K562 (cell line): ENCODE measurements around the gene ZNF433. TPM values are rescaled to one million over a fixed set of nuclear protein-coding genes. Genes with fewer than 3 reads are reported as not detected.
A peak's percentile ranks its signal among the peaks of the same experiment; 100 is the strongest.

Source experiments
- CBX3 ChIP-seq, 2 experiments: IDR thresholded peaks; 1 replicate in 1 of 2; 2 replicates in 1 of 2; pipeline ENCODE4 v1.6.1; 2012; ENCODE audit warnings: inconsistent platforms in 2 of 2, low read length in 2 of 2, borderline replicate concordance in 1 of 2, control low read depth in 1 of 2
- GATAD2B ChIP-seq: fragments of 450-650 bp; IDR thresholded peaks from 2 replicates; pipeline ENCODE4 v1.6.1; 2017; ENCODE audit warnings: mild to moderate bottlenecking, borderline replicate concordance
- LARP7 ChIP-seq: fragments of 450-650 bp; IDR thresholded peaks from 2 replicates; pipeline ENCODE4 v1.6.1; 2016
- NFYB ChIP-seq: IDR thresholded peaks from 2 replicates; pipeline ENCODE4 v1.6.1; 2011; ENCODE audit warnings: mild to moderate bottlenecking, moderate library complexity; ENCODE audit not compliant: insufficient read length; ENCODE audit errors: extremely low read depth
- POLR2AphosphoS5 ChIP-seq: IDR thresholded peaks from 2 replicates; pipeline ENCODE4 v1.6.1; 2011; ENCODE audit warnings: mild to moderate bottlenecking, low read depth, low read length, moderate library complexity; ENCODE audit not compliant: control insufficient read depth, insufficient read depth
- POLR2B ChIP-seq: fragments of 450-650 bp; IDR thresholded peaks from 2 replicates; pipeline ENCODE4 v1.6.1; 2018; ENCODE audit warnings: low read depth; ENCODE audit not compliant: partially characterized antibody
- SAFB ChIP-seq: fragments of 200-400 bp; formaldehyde crosslinking; IDR thresholded peaks from 2 replicates; pipeline ENCODE4 v1.6.1; 2017; ENCODE audit warnings: low read depth, low read length, borderline replicate concordance
- SMAD1 ChIP-seq: fragments of 150-350 bp; IDR thresholded peaks from 2 replicates; pipeline ENCODE4 v1.6.1; 2014; ENCODE audit warnings: low read length, low read depth; ENCODE audit not compliant: partially characterized antibody
- SMAD2 ChIP-seq: fragments of 150-350 bp; IDR thresholded peaks from 2 replicates; pipeline ENCODE4 v1.6.1; 2014; ENCODE audit warnings: low read depth, mild to moderate bottlenecking, low read length
- TAF1 ChIP-seq: IDR thresholded peaks from 2 replicates; pipeline ENCODE4 v1.6.1; 2011; ENCODE audit warnings: mild to moderate bottlenecking, low read length, moderate library complexity; ENCODE audit not compliant: insufficient read depth, control insufficient read depth, severe bottlenecking; ENCODE audit errors: extremely low read depth
- TAF7 ChIP-seq: fragments of 450-650 bp; IDR thresholded peaks from 2 replicates; pipeline ENCODE4 v1.6.1; 2016; ENCODE audit warnings: missing genetic modification characterization, missing compliant biosample characterization
- VEZF1 ChIP-seq: fragments of 200-800 bp; sonication (Bioruptor generic); IDR thresholded peaks from 2 replicates; pipeline ENCODE4 v1.6.1; 2017; ENCODE audit warnings: missing genetic modification characterization, missing compliant biosample characterization
- ZBTB1 ChIP-seq: sonication (generic); formaldehyde crosslinking; IDR thresholded peaks from 2 replicates; pipeline ENCODE4 v1.8.1; 2023; ENCODE audit warnings: missing genetic modification reagents, low read depth, mild to moderate bottlenecking, borderline replicate concordance
- ZC3H4 ChIP-seq: sonication (generic); formaldehyde crosslinking; IDR thresholded peaks from 2 replicates; pipeline ENCODE4 v1.9.0; 2021; ENCODE audit warnings: missing genetic modification reagents, borderline replicate concordance
- ZFX ChIP-seq: sonication (generic); formaldehyde crosslinking; IDR thresholded peaks from 2 replicates; pipeline ENCODE4 v1.8.0; 2022; ENCODE audit warnings: mild to moderate bottlenecking, missing genetic modification reagents, moderate library complexity
- ZNF316 ChIP-seq: fragments of 450-650 bp; IDR thresholded peaks from 2 replicates; pipeline ENCODE4 v1.6.1; 2016
- polyA plus RNA-seq, 8 experiments: library from polyadenylated mRNA; depleted of rRNA in 4 of 8; stranded (reverse) in 5 of 8; unstranded in 3 of 8; fragments of >200 nt; fragmentation: Nextera tagmentation in 2 of 8; fragmentation: Illumina TruSeq in 1 of 8; extraction: Ambion mirVana in 2 of 8; extraction: Trizol in 1 of 8; gene quantifications; 2 replicates each; pipeline versions ENCODE4 v1.2.1 to v1.2.3, GENCODE V29; 2011 to 2014; ENCODE audit warnings: inconsistent platforms in 1 of 8, missing spikeins in 1 of 8
- total RNA-seq, 7 experiments: library from RNA; depleted of rRNA in 6 of 7; stranded (reverse); fragments of >200 nt in 6 of 7; fragmentation: Illumina TruSeq in 2 of 7; extraction: Trizol in 2 of 7; gene quantifications; 2 replicates each; pipeline versions ENCODE4 v1.2.1 to v1.2.3, GENCODE V29; 2011 to 2021; ENCODE audit warnings: low replicate concordance in 1 of 7
- TF ChIP-seq, protein P1 (sequence below), 2 experiments: IDR thresholded peaks in 1 of 2; conservative IDR thresholded peaks in 1 of 2; 2 replicates each; pipeline ENCODE4 v1.6.1; 2016; ENCODE audit warnings: low read depth in 2 of 2, mild to moderate bottlenecking in 1 of 2, missing compliant biosample characterization in 1 of 2, missing genetic modification characterization in 1 of 2, moderate library complexity in 1 of 2
- TF ChIP-seq, protein P2 (sequence below): fragments of 450-650 bp; IDR thresholded peaks from 2 replicates; pipeline ENCODE4 v1.6.1; 2017; ENCODE audit warnings: mild to moderate bottlenecking, moderate library complexity
- TF ChIP-seq, protein P3 (sequence below): fragments of 450-650 bp; IDR thresholded peaks from 2 replicates; pipeline ENCODE4 v1.6.1; 2016

ZNF433 gene
- total and polyA plus RNA-seq, 9 of the 15 experiments (the other 6 are each of a cell fraction or from before 2014, with no cell fraction given): 2.0 to 4.1 (median 2.9) TPM

GRCh38 chr19:11987405-11988281 is 47.8 kb downstream of the ZNF433 start (continued):
- TF ChIP-seq, protein P1, sequence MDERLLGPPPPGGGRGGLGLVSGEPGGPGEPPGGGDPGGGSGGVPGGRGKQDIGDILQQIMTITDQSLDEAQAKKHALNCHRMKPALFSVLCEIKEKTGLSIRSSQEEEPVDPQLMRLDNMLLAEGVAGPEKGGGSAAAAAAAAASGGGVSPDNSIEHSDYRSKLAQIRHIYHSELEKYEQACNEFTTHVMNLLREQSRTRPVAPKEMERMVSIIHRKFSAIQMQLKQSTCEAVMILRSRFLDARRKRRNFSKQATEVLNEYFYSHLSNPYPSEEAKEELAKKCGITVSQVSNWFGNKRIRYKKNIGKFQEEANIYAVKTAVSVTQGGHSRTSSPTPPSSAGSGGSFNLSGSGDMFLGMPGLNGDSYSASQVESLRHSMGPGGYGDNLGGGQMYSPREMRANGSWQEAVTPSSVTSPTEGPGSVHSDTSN (CRISPR knock-in tag; IDR thresholded peaks at IDR 0.05; ENCODE audit: low read depth): peak; percentile 50; the same call in 1 of the 2 replicates
- TF ChIP-seq, protein P1 (tag; conservative IDR thresholded peaks at IDR 0.05; ENCODE audit: low read depth): peak; percentile 79
- TF ChIP-seq VEZF1 (CRISPR knock-in tag) (no peak), GATAD2B (no peak), POLR2AphosphoS5 (peak; percentile 50; the same call in 1 of the 2 replicates), SMAD2 (no peak), TAF7 (0 out of 2 replicates have a peak, but pooled peaks have one; percentile 18), NFYB (peak; percentile 65), POLR2B (peak; percentile 48), CBX3 (IDR thresholded peaks at IDR 0.05; ENCODE audit: borderline replicate concordance in 1 of 2, low read length in 2 of 2) (no peak), ZFX (CRISPR knock-in tag) (peak; percentile 19; the same call in 1 of the 2 replicates), SMAD1 (peak; percentile 32), LARP7 (no peak), SAFB (no peak), ZNF316 (no peak), TAF1 (peak; percentile 67), ZBTB1 (no peak), ZC3H4 (CRISPR knock-in tag) (peak; percentile 53; the same call in 1 of the 2 replicates)
- TF ChIP-seq, protein P2, sequence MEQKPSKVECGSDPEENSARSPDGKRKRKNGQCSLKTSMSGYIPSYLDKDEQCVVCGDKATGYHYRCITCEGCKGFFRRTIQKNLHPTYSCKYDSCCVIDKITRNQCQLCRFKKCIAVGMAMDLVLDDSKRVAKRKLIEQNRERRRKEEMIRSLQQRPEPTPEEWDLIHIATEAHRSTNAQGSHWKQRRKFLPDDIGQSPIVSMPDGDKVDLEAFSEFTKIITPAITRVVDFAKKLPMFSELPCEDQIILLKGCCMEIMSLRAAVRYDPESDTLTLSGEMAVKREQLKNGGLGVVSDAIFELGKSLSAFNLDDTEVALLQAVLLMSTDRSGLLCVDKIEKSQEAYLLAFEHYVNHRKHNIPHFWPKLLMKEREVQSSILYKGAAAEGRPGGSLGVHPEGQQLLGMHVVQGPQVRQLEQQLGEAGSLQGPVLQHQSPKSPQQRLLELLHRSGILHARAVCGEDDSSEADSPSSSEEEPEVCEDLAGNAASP: no peak
- TF ChIP-seq, protein P3, sequence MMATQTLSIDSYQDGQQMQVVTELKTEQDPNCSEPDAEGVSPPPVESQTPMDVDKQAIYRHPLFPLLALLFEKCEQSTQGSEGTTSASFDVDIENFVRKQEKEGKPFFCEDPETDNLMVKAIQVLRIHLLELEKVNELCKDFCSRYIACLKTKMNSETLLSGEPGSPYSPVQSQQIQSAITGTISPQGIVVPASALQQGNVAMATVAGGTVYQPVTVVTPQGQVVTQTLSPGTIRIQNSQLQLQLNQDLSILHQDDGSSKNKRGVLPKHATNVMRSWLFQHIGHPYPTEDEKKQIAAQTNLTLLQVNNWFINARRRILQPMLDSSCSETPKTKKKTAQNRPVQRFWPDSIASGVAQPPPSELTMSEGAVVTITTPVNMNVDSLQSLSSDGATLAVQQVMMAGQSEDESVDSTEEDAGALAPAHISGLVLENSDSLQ: peak; percentile 97
